Measurements from ENCODE around the gene CHD1. TPM values are rescaled to one million over a fixed set of nuclear protein-coding genes. Genes with fewer than 3 reads are reported as not detected.

Gene CHD1
- total and polyA plus RNA-seq, 2 of the 4 experiments (the other 2 are of a cell fraction): 12.3 to 33.7 TPM

DNA sequence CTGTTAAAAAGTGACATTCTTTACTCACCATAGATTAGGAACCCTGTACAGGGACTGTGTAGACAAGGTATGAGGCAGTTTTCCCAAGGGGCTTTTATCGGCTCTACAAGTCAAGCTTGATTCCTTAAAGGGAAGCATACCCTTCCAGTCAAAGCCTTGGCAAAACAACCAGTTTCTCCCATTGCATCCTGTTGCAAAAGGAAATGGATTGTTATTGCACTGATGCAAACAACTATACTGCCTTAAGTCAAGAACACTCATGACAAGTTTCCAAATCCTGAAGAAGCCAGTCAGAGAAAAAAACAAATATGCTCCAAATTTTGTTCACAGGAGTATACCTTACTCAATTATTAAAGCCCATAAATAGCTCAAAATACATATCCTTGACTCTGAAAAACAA, 87.9 kb downstream of the CHD1 start:
- H2BK15ac ChIP-seq (ENCODE audit: low read depth, low read length): no peak overlapping the region
- ATAC-seq (ENCODE audit: low read depth): no peak
- H3K14ac ChIP-seq (replicated peaks; ENCODE audit: low read depth, low read length): no peak overlapping the region
- no peak overlapping the region for H3K56ac ChIP-seq (ENCODE audit: extremely low read depth, insufficient read depth, low read length)
- POLR2A ChIA-PET (ENCODE audit: unreplicated experiment): interaction anchor here (0.6 kb wide), 1 partner anchor 1953 kb away, joined by 5 read pairs; no protein-coding TSS in a partner anchor
- no peaks in the 10 kb centered on the region for H3K36me3 ChIP-seq (ENCODE audit: control insufficient read depth, insufficient read depth, low read length)
- in situ Hi-C loops (cut with MboI; ENCODE audit: low sequenced_read_pairs) (no loop called here), intact Hi-C loops (cut with micrococcal nuclease) (no loop called here), dilution Hi-C loops (cut with HindIII; ENCODE audit: low sequenced_read_pairs, unreplicated experiment) (no loop called here)
- no peak overlapping the region for H3K4me3 ChIP-seq (ENCODE audit: insufficient read depth, low read depth, low read length)
- no peak overlapping the region for H4K5ac ChIP-seq (ENCODE audit: low read depth, low read length)
- H2BK120ac ChIP-seq (ENCODE audit: low read depth, low read length): no peak overlapping the region
- H3K23ac ChIP-seq (ENCODE audit: low read depth, low read length): no peak overlapping the region
- no peak overlapping the region for H4K8ac ChIP-seq (ENCODE audit: low read depth in 2 of 2, low read length in 2 of 2)
- no peak overlapping the region for H3K27ac ChIP-seq (ENCODE audit: insufficient read depth, low read length)
- H4K20me1 ChIP-seq (ENCODE audit: insufficient read depth, low read length): no peaks in the 10 kb centered on the region
- CTCF ChIA-PET: no interaction called here
- H2BK5ac ChIP-seq (ENCODE audit: low read depth, low read length, poor library complexity, severe bottlenecking): no peak overlapping the region
- no peak overlapping the region for H3K4ac ChIP-seq (ENCODE audit: low read depth, low read length)
- H3K4me1 ChIP-seq (ENCODE audit: control insufficient read depth, insufficient read depth, low read length): peaks cover 2% of the 10 kb centered on the region; the same call in 1 of the 2 replicates
- no peak overlapping the region for H2AK9ac ChIP-seq (replicated peaks; ENCODE audit: low read depth, low read length, poor library complexity)
- H3K79me1 ChIP-seq (ENCODE audit: low read depth in 1 of 2, low read length in 2 of 2): no peaks in the 10 kb centered on the region
- no peak overlapping the region for H2AK5ac ChIP-seq (ENCODE audit: low read depth, low read length)
- H2BK20ac ChIP-seq (ENCODE audit: low read depth, low read length): no peak overlapping the region
- H3K9me3 ChIP-seq (ENCODE audit: control insufficient read depth, insufficient read depth, low read length): peaks cover 6% of the 10 kb centered on the region
- no peaks in the 10 kb centered on the region for H3K9me1 ChIP-seq (ENCODE audit: insufficient read depth, low read length)
- no peak overlapping the region for H3K18ac ChIP-seq (ENCODE audit: low read depth, low read length)
- H3K4me2 ChIP-seq (ENCODE audit: low read depth, low read length): no peak overlapping the region
- no TSS peak for BruUV-seq (replicated peaks)
- no peak for TF ChIP-seq MAZ (IDR thresholded peaks at IDR 0.05; ENCODE audit: borderline replicate concordance, low read depth, low read length)
- TF ChIP-seq POLR2A (IDR thresholded peaks at IDR 0.05; ENCODE audit: low read depth, low read length): no peak
- no peak for TF ChIP-seq CHD1 (IDR thresholded peaks at IDR 0.05; ENCODE audit: low read depth, low read length)
- TF ChIP-seq ELK1 (IDR thresholded peaks at IDR 0.05; ENCODE audit: borderline replicate concordance, low read depth, low read length): no peak
- TF ChIP-seq RAD21 (IDR thresholded peaks at IDR 0.05; ENCODE audit: low read length): no peak
- TF ChIP-seq CEBPB (IDR thresholded peaks at IDR 0.05; ENCODE audit: low read depth, low read length): no peak
- TF ChIP-seq MXI1 (IDR thresholded peaks at IDR 0.05; ENCODE audit: borderline replicate concordance, low read depth, low read length): no peak
- TF ChIP-seq BHLHE40 (IDR thresholded peaks at IDR 0.05; ENCODE audit: low read depth, low read length): no peak
- no peak for TF ChIP-seq NFE2L2 (IDR thresholded peaks at IDR 0.05; ENCODE audit: low read depth, low read length)
- no peak for TF ChIP-seq MAFK (IDR thresholded peaks at IDR 0.05; ENCODE audit: low read depth, low read length)
- TF ChIP-seq, protein P1, sequence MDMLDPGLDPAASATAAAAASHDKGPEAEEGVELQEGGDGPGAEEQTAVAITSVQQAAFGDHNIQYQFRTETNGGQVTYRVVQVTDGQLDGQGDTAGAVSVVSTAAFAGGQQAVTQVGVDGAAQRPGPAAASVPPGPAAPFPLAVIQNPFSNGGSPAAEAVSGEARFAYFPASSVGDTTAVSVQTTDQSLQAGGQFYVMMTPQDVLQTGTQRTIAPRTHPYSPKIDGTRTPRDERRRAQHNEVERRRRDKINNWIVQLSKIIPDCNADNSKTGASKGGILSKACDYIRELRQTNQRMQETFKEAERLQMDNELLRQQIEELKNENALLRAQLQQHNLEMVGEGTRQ (IDR thresholded peaks at IDR 0.05; ENCODE audit: low read depth, low read length): no peak
- H3K9ac ChIP-seq (ENCODE audit: low read depth, low read length): no peak overlapping the region
- H4K91ac ChIP-seq (ENCODE audit: insufficient read depth, low read depth, low read length): no peak overlapping the region
- no peak for DNase-seq
- no CpG with 5 or more reads among the region's 1 CpG for WGBS, 2 experiments (ENCODE audit: extremely low coverage in 2 of 2, insufficient read length in 1 of 2)
- H3K27me3 ChIP-seq (ENCODE audit: control insufficient read depth, insufficient read depth, low read length): no peaks in the 10 kb centered on the region
- no peak overlapping the region for H2AFZ ChIP-seq (replicated peaks; ENCODE audit: low read length, poor library complexity)

Data from IMR-90 (cell line).